ENCODE measurements around the gene TSTD1.
A peak's percentile ranks its signal among the peaks of the same experiment; 100 is the strongest.
"Not testable (repeated sequence)": the region's sequence is repeated elsewhere in the genome, so short reads cannot be mapped to it uniquely, and the experiment has no call there.

Gene TSTD1

DNA sequence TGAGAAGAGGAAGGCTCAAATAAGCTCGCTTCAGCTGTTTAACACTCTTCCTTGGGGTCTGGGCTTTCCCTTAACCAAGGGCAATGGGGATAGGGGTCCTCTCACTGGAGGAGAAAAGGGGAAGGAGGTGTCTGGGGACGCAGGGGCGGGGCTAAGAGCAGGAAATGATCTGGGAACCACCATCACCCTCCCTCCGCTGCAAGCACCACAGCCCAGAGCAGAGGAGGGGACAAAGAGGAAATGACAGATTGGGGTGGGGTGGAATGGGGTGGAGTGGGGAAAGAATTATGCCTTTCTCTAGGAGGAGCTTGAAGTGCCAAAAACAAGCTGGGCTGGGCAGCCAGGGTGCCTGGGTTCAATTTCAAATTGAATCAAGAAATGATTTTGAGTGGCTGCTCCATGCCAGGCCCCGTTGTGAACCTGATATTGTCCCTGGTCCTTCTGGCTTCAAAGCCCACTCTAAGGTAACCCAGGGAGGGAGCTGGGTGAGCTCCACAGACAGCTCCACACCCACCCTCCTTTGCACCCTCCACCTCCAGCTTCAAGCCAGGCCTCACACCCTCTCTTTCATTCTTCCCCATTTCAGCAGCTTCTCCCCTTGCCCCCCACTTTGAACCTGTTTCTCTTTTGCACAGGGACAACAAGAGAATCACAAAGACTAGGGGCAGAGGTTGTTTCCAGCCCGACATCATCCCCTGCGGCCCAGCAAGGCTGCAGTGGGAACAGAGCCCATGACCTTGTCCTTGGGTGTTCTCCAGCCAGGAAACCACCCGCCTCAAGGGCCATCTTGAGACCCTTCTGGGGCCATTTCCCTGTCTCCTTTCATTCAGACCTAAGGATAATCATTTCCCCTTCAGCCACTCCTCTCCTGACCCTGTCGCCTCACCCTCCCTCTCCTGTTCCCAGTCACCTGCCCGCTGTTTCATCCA is 29.8 kb upstream of the TSTD1 start:
- no peak for DNase-seq

DNA sequence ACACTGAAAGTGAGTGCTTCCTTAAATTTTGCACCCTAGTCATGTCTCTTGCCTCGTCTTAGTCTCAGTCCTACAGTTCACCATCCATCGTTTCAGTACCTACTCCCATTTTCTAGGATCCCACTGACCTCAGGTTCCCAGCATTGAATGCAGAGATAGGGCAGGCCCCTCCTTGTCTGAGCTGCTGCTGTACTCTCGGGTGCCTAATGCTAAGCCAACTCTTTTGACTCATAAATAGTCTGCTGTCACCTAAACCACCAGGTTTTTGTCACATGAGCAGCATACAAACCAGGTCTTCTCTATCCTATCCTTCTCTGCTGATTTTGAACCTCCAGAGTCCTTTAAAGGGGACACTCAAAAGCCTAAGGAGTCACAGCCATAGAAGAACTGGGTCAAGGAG is 27.9 kb upstream of the TSTD1 start:
- no peak for DNase-seq

DNA sequence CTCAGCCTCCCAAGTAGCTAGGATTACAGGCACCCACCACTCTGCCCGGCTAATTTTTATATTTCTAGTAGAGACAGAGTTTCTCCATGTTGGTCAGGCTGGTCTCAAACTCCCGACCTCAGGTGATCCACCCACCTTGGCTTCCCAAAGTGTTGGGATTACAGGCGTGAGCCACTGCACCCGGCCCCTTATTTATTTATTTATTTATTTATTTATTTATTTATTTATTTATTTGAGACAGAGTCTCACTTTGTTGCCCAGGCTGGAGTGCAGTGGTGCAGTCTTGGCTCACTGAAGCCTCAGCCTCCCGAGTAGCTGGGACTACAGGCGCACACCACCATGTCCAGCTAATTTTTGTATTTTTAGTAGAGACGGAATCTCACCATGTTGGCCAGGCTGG is 26.9 kb upstream of the TSTD1 start:
- not testable (repeated sequence) for DNase-seq

DNA sequence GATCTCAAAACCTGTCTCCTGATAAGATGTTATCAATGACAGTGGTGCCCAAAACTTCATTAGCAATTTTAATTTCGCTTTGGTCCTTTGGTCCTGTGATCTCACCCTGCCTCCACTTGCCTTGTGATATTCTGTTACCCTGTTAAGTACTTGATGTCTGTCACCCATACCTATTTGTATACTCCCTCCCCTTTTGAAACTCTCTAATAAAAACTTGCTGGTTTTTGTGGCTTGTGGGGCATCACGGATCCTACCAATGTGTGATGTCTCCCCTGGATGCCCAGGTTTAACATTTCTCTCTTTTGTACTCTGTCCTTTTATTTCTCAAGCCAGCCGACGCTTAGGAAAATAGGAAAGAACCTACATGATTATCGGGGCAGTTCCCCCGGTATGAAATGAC is 25.2 kb upstream of the TSTD1 start:
- not testable (repeated sequence) for DNase-seq

DNA sequence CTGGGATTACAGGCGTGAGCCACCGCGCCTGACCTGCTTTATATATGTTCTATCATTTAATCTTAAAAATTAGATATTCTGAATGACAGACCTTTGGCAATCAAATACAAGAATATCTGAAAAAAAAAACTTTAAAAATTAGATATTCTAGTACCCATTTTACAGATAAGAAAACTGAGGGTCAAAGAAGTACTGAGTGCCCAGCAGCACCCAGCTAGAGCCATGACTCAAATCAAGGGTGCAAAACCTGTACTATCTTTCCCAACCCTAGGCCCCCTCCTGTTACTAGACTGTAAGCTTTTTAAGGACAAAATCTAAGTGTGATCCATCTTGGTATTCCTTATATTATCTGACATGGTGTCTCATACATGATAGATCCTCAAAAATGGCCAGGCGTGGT is 22.7 kb upstream of the TSTD1 start:
- no peak for DNase-seq

DNA sequence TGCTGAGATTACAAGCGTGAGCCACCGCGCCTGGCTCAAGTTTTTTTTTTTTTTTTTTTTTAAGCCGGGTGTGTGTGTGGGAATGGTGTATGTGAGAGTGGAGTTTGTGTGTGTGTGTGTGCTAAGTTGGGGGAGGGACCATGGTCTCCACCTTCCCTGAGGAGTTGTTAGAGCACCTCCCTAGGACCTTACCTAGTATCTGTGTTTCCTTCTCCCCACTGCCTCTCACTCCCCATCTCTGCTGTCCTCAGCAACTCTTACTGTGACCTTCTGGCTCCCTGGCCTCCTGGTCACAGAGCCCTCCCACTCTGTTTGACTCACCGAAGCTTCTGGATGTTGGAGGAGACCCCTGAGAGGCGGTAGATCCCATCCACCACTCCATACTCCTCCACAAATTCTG is 20.5 kb upstream of the TSTD1 start:
- DNase-seq, result no peak

DNA sequence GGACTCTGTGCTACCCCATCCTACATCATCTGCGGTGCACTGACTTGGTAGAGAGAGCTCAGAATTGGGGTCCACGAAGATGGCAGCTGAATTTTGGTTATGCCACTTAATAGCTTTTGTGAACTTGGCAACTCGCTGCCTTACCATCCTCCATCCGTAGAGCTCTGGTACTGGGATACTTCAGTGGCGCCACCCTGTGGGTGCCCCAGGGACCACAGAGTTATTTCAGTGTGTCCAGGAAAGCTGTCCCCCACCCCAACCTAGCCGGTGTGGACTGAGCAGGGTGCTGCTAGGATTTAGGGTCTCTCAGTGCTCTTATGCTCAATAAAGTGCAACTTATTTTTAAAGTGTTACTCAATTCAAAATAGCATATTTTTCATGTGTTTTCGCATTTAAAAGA is 16.0 kb upstream of the TSTD1 start:
- DNase-seq, result no peak

DNA sequence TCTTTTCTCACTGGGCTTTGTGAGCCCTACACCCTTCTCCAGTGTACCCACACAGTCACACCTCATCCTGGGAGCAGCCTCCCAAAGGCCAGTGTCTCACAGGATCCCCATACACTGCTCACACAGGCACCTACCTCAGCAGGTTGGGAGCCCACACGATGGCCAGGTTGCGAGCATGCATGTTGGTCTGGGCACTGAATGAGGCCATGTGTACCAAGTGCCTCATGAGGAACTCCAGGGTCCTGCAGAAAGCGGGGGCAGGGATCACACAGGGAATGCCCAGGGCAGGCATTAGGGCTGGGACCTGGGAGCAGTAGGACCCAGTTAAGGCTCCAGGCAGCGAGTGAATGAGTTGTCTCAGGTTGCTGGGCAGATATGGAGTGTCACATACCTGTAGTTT is 15.5 kb upstream of the TSTD1 start:
- DNase-seq, result no peak

DNA sequence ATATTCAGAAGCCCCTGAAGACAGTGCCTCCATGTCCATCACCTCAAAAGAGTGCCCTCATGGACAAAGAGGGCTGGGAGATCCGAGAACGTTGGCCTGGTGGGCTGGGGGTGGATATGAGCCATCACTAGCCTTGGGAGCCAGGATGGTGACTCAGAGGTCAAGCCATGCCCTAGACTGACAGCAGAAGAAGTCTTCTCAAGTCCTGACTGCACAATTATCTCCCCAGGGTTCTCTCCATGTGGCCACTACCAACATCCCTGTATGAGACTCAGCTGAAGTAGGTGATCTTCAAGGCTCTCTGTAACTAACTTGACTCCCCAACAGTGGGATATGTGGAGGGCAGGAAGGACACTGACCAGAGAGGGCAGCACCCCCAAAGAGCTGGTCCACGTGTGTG is 14.1 kb upstream of the TSTD1 start:
- no peak for DNase-seq

DNA sequence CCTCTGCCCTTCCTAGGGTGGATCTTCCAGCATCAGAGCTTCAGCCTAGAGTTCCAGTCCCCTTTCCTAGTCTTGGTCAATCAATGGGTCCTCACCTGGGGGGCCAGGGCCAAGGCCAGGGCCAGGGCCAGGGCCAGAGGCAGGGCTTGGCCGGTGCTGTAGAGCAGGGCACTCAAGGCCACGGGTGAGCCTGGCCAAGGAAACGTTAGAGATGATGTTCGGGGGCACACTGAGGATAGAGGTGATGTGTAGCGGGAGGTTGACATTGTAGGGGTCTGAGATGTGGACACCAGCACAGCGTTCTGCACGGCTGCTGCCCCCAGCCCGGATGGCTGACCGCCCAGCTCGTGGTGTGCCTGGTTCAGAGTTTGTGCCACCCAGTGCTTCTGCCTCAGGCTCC is 12.5 kb upstream of the TSTD1 start:
- no peak for DNase-seq

DNA sequence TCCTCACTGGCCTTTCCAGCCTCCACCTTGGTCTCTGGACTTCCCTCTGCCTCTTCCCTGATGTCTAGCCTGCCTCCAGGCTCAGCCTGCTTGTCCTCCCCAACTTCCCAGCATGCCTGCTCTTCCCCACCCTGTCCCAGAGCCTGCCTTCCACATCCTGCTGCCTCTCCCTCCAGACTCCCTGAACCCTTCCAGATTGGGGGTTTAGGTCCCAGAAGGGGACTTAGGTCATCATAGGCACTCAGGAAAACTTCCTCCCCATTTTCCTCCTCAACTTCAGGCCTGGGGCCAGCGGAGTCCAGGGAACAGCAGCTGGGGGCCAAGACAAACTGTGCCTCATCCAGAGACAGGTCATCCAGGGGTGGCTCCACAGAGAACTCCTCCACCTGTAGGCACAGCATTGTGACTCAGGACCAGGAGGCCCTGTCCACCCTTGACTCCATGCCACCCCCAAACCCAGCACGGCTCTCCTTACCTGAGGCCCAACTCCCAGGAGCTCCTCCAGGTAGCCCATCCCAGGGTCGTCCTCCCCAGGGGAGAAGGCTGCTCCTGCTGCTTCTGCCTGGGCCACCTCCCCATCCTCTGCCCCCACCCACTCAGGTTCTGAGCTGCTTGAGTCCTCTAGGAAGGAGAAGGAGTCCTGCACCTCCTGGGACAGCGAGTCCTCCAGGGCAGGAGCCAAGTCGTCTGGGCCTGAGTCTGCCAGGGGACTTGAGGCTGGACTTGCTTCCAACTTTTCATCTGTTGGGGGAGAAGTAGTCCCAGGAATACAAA is 10.4 kb upstream of the TSTD1 start:
- no peak for DNase-seq

DNA sequence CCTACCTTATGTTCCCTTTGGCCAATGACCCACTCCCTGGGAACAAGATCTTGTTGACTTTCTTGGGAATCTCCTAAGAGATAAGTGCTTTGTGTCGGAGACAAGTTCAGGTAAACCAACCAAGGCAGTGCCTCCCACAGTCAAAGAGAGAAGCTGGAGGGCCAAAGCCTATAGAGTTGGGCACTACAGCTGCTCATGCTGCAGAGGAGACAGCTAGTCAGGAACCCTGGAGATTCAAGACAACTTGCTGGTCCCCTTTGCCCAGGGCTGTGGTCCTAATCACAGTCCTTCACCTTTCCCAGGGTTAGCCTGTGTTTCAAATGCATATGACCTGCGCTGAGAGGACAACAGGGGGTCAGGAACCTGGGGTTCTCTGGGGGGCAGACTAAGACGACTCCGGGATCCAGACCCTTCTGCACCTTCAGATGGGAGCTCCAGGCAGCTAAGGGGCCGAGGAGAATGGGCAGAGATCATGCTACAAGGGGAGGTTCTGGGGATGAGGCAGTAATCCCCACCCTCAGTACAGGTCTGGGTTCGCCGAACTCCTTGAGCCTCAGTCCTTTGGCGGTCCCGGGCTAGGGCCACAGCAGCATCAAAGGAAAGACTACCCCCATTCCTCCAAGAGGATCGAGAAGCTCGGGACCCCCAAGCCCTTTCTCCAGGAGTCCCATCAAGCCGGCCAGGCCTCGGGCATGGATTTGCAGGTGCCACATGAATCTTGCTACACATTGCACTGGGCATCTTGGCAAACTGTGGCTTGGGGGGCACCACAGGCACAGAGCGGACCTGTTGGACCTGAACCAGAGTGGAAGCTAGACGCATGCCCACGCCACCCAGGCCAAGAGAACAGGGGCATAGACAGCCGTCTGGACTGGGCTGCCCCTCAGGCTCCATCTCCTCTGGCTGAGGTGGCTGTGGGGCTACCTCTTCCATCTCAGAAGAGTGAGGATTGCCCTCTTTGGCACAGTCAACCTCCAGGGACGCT is 9.0 kb upstream of the TSTD1 start:
- DNase-seq, result no peak

DNA sequence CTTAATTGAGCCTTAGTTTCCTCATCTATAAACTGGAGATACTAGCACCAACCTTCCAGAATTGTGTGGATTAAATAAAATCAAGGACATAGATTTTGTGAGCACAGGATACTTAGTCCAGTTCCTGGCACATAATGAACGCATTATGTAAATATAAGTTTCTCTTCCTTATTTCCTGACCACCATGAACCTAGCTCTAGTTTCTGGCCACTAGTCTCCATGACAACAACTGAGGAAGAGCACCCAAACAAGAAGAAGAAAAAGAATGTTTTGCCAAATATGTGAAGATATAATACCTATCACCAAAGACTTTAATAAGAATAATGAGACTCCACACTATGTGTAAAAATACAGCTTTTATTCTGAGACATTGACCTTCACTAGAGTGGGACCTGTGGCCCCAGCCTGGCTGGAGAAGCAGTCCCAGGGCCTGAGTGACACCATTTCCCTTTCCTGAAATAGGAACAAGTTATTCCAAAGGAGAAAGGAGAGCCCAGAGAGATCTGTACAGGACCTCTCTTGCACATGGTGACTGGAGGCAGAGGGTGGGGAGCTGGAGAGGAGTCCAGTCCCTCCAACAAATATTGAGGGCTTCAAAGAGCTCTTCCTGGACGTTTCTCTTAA is 8.0 kb upstream of the TSTD1 start:
- DNase-seq, result no peak

DNA sequence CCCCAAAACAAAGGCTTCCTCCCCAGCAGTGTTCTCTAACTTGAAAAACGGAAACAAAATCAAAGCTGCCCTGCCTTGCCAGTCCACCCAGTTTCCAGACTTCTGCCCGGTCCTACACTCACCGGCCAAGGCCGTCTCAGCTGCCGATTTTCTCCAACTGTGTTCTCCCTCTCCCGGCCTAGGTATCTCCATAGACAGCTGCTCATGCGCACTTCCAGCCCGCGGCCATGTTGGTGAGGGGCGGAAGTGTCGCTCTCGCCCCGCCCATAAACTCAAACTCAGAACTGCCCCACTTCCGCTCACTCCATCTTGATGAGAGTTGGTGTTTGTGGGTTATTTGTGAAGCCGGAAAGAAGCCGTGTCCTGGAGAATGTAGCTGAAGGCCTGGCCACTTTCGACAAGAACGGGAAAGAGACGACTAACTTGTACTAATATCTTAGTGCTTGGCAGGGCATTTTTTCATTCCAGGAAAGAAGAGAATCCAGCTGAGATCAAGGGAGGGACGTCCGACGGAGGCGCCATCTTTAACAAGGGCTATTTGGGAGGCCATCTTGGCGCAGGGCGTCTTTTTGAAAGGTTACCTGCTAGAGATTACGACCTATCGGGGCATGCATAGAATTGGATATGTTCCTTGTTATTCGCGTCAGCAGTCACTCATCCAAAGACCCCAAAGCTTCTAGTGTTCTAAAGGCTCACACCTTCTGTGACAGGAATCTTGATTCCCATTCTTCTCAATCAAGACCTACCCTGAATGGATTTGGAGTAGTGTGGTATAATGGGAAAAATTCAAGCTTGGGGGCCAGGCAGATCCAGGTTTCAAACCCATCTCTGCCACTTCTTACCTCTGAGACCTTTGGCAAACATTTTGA is 7.2 kb upstream of the TSTD1 start, which contains the start of gene USF1:
Gene USF1 (minus strand): TSS at position 242 of the 869 bp plus-strand sequence. CDS start 2,702 bp downstream, outside the sequence.
- DNase-seq, result peak; percentile 75

DNA sequence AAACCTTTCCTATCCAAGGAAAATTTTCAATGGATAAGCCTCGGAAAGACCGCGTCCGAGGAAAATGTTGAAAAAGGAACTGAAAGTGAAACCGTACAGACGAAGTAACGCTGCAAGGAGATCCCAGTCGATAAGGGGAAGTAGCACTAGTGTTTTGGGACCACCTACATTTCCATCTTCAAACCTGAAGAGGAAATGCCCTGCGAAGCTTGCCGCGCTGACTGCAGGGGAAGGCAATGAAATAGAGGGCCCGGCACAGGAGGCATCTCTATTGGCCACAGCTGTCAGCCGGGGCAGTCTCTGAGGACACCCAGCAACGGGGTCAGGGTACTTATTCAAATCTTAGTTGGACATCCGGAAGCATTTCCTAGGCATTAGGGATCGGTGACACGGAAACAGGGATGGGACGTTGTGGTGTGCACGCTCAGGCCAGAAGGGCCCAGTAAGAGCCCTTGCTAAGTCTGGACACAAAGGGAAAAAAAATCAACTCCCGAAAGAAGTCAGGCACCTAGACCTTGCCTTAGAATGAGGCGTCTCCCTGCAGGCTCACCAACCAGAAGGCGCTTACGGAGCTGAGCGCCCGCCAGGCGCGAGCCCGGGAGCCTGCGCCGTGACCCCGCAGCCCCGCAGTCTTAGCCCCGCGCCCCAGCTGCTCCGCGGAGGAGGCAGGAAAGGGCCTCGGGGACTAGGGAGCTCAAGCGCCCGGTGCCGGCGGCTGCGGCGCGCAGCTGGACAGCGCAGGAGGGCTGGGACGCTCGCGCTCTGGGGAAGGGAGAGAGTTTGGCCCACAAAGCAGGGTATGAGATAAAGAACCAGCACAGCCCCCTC is 6.4 kb upstream of the TSTD1 start:
- DNase-seq, result peak; percentile 36

DNA sequence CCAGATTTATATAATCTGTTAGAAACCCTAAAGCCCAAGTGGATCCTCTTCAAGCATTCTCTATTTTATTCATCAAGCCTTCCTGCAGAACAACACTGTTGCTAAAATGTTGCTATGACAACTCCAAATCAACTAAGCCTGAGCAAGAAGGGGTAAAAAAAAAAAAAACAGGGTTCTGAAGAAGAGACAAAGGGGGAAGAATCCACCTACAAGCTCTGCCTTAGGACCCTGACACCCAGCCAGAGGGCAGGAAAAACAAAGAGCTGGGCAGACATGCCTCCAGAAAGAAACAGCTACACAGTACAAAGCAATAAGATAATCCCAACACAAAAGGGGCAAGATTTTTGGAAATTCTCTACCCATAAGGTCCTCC is 5.8 kb upstream of the TSTD1 start:
- DNase-seq, result no peak

DNA sequence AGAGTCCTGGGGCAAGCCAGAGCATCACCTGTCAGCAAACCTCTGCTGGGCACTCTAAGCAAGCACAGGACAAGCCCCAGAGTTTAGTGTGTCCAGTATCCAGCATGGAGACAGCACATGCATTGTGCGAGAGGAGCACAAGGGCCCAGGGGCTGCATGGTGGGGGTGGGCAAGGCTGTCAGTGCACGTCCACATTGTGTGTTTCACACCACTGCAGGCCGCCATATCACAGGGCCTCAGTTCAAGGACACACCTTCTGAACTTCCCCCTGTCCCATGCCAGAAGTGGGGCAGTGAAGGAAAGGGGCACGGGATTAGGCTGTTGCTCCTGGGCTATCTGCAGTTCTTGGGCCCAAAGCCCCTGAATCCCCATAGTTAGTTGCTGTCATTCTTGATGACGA is 782 bp upstream of the TSTD1 start:
- no peak for DNase-seq

DNA sequence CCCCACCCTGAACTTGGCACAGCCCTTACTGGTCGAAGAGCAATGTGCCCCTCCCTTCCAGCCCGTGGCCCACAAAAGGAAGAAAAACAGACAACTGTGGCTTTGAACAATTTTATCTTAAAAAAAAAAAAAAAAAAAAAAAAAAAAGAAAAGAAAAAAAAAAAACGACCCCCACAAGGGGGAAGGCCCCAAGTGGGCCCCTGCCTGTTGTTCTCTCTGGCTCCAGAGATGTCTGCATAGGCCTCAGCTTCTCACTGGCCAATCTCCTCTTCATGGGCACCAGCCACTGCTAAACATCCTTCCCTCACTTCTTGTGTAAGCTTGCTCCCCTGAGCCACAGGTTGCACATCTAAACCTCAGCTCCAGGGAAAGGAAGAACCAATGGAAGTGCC is 386 bp upstream of the TSTD1 start:
- DNase-seq, result no peak

DNA sequence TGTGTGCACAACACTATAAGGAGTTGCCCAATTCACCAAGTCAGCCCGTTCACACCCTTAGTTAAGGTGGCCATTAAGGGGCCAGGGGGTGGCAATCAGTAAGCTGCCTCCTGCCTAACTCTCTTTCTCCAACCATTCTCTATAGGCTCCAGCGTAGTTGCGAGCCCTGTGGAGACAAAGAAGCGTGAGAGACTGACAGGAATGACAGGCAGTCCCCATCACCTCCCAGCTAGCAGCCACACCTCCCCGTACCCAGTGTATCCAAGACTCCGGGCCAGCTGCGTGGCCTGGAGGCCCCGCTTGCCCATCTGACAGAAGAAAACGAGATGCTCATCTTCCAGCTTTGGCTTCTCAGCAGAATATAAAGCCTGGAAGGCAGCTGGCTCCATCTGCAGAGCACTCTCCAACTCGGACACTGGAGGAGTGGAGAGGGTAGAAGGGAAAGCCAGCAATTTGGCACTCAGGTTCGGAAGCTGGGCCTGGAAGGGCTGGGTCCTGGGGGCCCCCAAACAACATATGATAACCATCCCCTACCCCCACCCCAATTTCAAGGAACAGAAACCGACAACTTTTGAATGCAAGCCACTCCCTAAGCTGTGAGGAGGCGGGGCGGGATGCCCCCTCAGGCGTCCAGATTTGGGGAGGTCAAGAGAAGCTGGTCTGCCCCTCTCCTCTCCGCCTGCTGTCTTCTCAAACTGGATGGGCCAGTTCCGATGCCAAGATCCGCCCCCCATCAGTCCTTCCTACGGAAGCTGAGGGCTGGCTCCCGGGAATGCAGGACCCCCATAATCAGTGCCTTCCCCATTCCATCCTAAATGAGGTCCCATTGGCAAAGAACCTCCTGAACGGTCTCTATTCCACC is 872 bp downstream of the TSTD1 start:
- no peak for DNase-seq
